Measurements from ENCODE around the gene PLAU.

Gene PLAU

GRCh38 chr10:73865107-73865458, 45.8 kb upstream of the PLAU start:
- Histone ChIP-seq H4K12ac (ENCODE audit: low read depth, low read length) (peak overlapping the region; percentile 32), H3K4me3 (ENCODE audit: low read depth, low read length) (no peak overlapping the region), H3K9me3 (ENCODE audit: insufficient read depth, low read depth, low read length) (no peaks in the 10 kb centered on the region), H3K79me1 (ENCODE audit: low read length) (no peaks in the 10 kb centered on the region), H3K4ac (ENCODE audit: low read depth, low read length) (no peak overlapping the region), H3K9ac (ENCODE audit: low read length) (no peak overlapping the region), H2BK120ac (ENCODE audit: insufficient read depth, low read length, poor library complexity) (no peak overlapping the region), H2AFZ (ENCODE audit: insufficient read depth, low read length, poor library complexity) (no peak overlapping the region), H2AK5ac (ENCODE audit: low read length) (no peak overlapping the region), H3K27me3 (ENCODE audit: insufficient read depth, low read length) (no peaks in the 10 kb centered on the region), H3K14ac (ENCODE audit: low read length) (no peak overlapping the region), H2BK5ac (ENCODE audit: low read depth, low read length, poor library complexity) (no peak overlapping the region), H3K79me2 (ENCODE audit: control insufficient read depth, insufficient read depth, low read length, poor library complexity) (no peaks in the 10 kb centered on the region), H3K23ac (ENCODE audit: low read length) (no peak overlapping the region), H3K36me3 (ENCODE audit: control insufficient read depth in 1 of 2, insufficient read depth in 2 of 2, low read length in 2 of 2) (peaks cover 29 to 46% of the 10 kb centered on the region in 2 experiments), H4K91ac (ENCODE audit: low read depth, low read length) (no peak overlapping the region), H3K4me1 (ENCODE audit: control insufficient read depth in 1 of 2, insufficient read depth in 2 of 2, low read length in 2 of 2) (peaks cover 0 to 3% of the 10 kb centered on the region in 2 experiments), H4K8ac (ENCODE audit: low read depth, low read length) (no peak overlapping the region), H3K27ac (ENCODE audit: low read depth, low read length) (no peak overlapping the region), H3K4me2 (ENCODE audit: low read length) (no peak overlapping the region), H2BK12ac (ENCODE audit: low read length) (no peak overlapping the region), H3K18ac (ENCODE audit: low read length) (peak overlapping the region; percentile 5)
- no peak for DNase-seq
- WGBS (ENCODE audit: extremely low coverage, insufficient coverage, insufficient read length), result no CpG with 5 or more reads among the region's 8 CpGs

GRCh38 chr10:73865459-73866442, 45.2 kb upstream of the PLAU start:
- H3K14ac ChIP-seq (ENCODE audit: low read length), result no peak overlapping the region
- H3K18ac ChIP-seq (ENCODE audit: low read length), result no peak overlapping the region
- no peak overlapping the region for H3K4me2 ChIP-seq (ENCODE audit: low read length)
- no peak overlapping the region for H4K8ac ChIP-seq (ENCODE audit: low read depth, low read length)
- no CpG with 5 or more reads among the region's 11 CpGs for WGBS (ENCODE audit: extremely low coverage, insufficient coverage, insufficient read length)
- H2BK5ac ChIP-seq (ENCODE audit: low read depth, low read length, poor library complexity), result no peak overlapping the region
- H3K4me3 ChIP-seq (ENCODE audit: low read depth, low read length), result no peak overlapping the region
- no peaks in the 10 kb centered on the region for H3K79me2 ChIP-seq (ENCODE audit: control insufficient read depth, insufficient read depth, low read length, poor library complexity)
- no peak overlapping the region for H3K23ac ChIP-seq (ENCODE audit: low read length)
- H3K27ac ChIP-seq (ENCODE audit: low read depth, low read length), result no peak overlapping the region
- H2BK12ac ChIP-seq (ENCODE audit: low read length), result no peak overlapping the region
- H3K36me3 ChIP-seq (ENCODE audit: control insufficient read depth in 1 of 2, insufficient read depth in 2 of 2, low read length in 2 of 2), result peaks cover 29 to 43% of the 10 kb centered on the region in 2 experiments
- DNase-seq, result no peak
- no peak overlapping the region for H2BK120ac ChIP-seq (ENCODE audit: insufficient read depth, low read length, poor library complexity)
- H2AFZ ChIP-seq (ENCODE audit: insufficient read depth, low read length, poor library complexity), result no peak overlapping the region
- no peak overlapping the region for H2AK5ac ChIP-seq (ENCODE audit: low read length)
- no peak overlapping the region for H4K91ac ChIP-seq (ENCODE audit: low read depth, low read length)
- H3K4me1 ChIP-seq (ENCODE audit: control insufficient read depth in 1 of 2, insufficient read depth in 2 of 2, low read length in 2 of 2), result peaks cover 0 to 3% of the 10 kb centered on the region in 2 experiments
- H3K27me3 ChIP-seq (ENCODE audit: insufficient read depth, low read length), result no peaks in the 10 kb centered on the region
- no peak overlapping the region for H4K12ac ChIP-seq (ENCODE audit: low read depth, low read length)
- no peak overlapping the region for H3K9ac ChIP-seq (ENCODE audit: low read length)
- no peaks in the 10 kb centered on the region for H3K9me3 ChIP-seq (ENCODE audit: insufficient read depth, low read depth, low read length)
- H3K4ac ChIP-seq (ENCODE audit: low read depth, low read length), result no peak overlapping the region
- no peaks in the 10 kb centered on the region for H3K79me1 ChIP-seq (ENCODE audit: low read length)

- H4K8ac ChIP-seq (ENCODE audit: low read depth, low read length), result no peak overlapping the region
- DNase-seq, result no peak
- H2BK120ac ChIP-seq (ENCODE audit: insufficient read depth, low read length, poor library complexity), result no peak overlapping the region
- no peak overlapping the region for H2AK5ac ChIP-seq (ENCODE audit: low read length)
- no peaks in the 10 kb centered on the region for H3K9me3 ChIP-seq (ENCODE audit: insufficient read depth, low read depth, low read length)
- H4K91ac ChIP-seq (ENCODE audit: low read depth, low read length), result no peak overlapping the region
- peaks cover 27 to 41% of the 10 kb centered on the region in 2 experiments for H3K36me3 ChIP-seq (ENCODE audit: control insufficient read depth in 1 of 2, insufficient read depth in 2 of 2, low read length in 2 of 2)
- WGBS (ENCODE audit: extremely low coverage, insufficient coverage, insufficient read length), result no CpG with 5 or more reads among the region's 7 CpGs
- no peak overlapping the region for H3K23ac ChIP-seq (ENCODE audit: low read length)
- no peak overlapping the region for H3K9ac ChIP-seq (ENCODE audit: low read length)
- no peak overlapping the region for H2AFZ ChIP-seq (ENCODE audit: insufficient read depth, low read length, poor library complexity)
- H3K27ac ChIP-seq (ENCODE audit: low read depth, low read length), result no peak overlapping the region
- H3K4me1 ChIP-seq (ENCODE audit: control insufficient read depth in 1 of 2, insufficient read depth in 2 of 2, low read length in 2 of 2), result peaks cover 6 to 9% of the 10 kb centered on the region in 2 experiments
- H3K14ac ChIP-seq (ENCODE audit: low read length), result no peak overlapping the region
- H3K79me1 ChIP-seq (ENCODE audit: low read length), result no peaks in the 10 kb centered on the region
- no peak overlapping the region for H2BK5ac ChIP-seq (ENCODE audit: low read depth, low read length, poor library complexity)
- H3K79me2 ChIP-seq (ENCODE audit: control insufficient read depth, insufficient read depth, low read length, poor library complexity), result no peaks in the 10 kb centered on the region
- no peak overlapping the region for H2BK12ac ChIP-seq (ENCODE audit: low read length)
- H3K4me3 ChIP-seq (ENCODE audit: low read depth, low read length), result no peak overlapping the region
- H3K18ac ChIP-seq (ENCODE audit: low read length), result no peak overlapping the region
- no peak overlapping the region for H3K4me2 ChIP-seq (ENCODE audit: low read length)
- no peak overlapping the region for H3K4ac ChIP-seq (ENCODE audit: low read depth, low read length)
- H4K12ac ChIP-seq (ENCODE audit: low read depth, low read length), result no peak overlapping the region
- H3K27me3 ChIP-seq (ENCODE audit: insufficient read depth, low read length), result no peaks in the 10 kb centered on the region
Observed at GRCh38 chr10:73866621-73867020, 44.3 kb upstream of the PLAU start.

- Histone ChIP-seq H2BK5ac (ENCODE audit: low read depth, low read length, poor library complexity) (no peak overlapping the region), H3K18ac (ENCODE audit: low read length) (no peak overlapping the region), H3K23ac (ENCODE audit: low read length) (no peak overlapping the region), H3K79me2 (ENCODE audit: control insufficient read depth, insufficient read depth, low read length, poor library complexity) (no peaks in the 10 kb centered on the region), H3K4me1 (ENCODE audit: control insufficient read depth in 1 of 2, insufficient read depth in 2 of 2, low read length in 2 of 2) (peaks cover 11 to 13% of the 10 kb centered on the region in 2 experiments), H3K9me3 (ENCODE audit: insufficient read depth, low read depth, low read length) (no peaks in the 10 kb centered on the region), H2AK5ac (ENCODE audit: low read length) (no peak overlapping the region), H2AFZ (ENCODE audit: insufficient read depth, low read length, poor library complexity) (no peak overlapping the region), H3K79me1 (ENCODE audit: low read length) (no peaks in the 10 kb centered on the region), H3K9ac (ENCODE audit: low read length) (no peak overlapping the region), H3K4me2 (ENCODE audit: low read length) (no peak overlapping the region), H3K14ac (ENCODE audit: low read length) (no peak overlapping the region), H4K91ac (ENCODE audit: low read depth, low read length) (no peak overlapping the region), H4K12ac (ENCODE audit: low read depth, low read length) (no peak overlapping the region), H4K8ac (ENCODE audit: low read depth, low read length) (no peak overlapping the region), H3K36me3 (ENCODE audit: control insufficient read depth in 1 of 2, insufficient read depth in 2 of 2, low read length in 2 of 2) (peaks cover 27 to 41% of the 10 kb centered on the region in 2 experiments), H2BK120ac (ENCODE audit: insufficient read depth, low read length, poor library complexity) (no peak overlapping the region), H3K27ac (ENCODE audit: low read depth, low read length) (no peak overlapping the region), H3K4ac (ENCODE audit: low read depth, low read length) (no peak overlapping the region), H3K4me3 (ENCODE audit: low read depth, low read length) (no peak overlapping the region), H2BK12ac (ENCODE audit: low read length) (no peak overlapping the region), H3K27me3 (ENCODE audit: insufficient read depth, low read length) (no peaks in the 10 kb centered on the region)
- no CpG with 5 or more reads among the region's 10 CpGs for WGBS (ENCODE audit: extremely low coverage, insufficient coverage, insufficient read length)
- DNase-seq, result no peak
Observed at GRCh38 chr10:73867126-73867807, 43.7 kb upstream of the PLAU start.
